ENCODE measurements around the gene PLCH2.
A peak's percentile ranks its signal among the peaks of the same experiment; 100 is the strongest.

Gene PLCH2

DNA sequence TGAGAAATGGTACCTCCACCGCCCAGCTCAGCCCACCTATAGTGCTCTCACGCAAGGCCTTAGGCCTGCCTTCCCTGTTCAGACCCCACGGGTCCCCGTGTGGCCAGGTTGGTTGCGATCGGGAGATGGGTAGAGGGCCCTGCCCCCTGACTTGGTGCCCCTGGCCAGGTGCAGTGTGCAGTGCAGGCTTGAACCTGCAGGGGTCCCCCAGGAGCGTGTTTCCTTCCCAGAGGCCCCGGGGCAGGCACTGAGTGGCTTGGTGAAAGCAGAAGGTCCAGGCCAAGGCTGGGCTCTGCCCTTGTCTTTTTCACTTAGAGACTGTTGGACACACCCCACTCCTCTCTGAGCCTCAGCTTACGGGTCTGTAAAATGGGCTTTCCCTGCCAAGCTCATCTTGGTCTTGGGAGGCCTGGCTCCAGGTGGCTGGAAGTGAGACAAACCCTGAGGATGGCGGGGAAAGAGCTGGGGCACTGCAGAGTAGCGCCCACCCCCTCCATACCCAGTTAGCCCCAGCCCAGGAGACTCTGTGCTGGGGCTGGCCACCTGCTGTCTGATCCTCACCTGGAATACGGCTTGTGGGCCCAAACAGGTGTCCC is 63.3 kb downstream of the PLCH2 start:
- Histone ChIP-seq H3K4me3 (ENCODE audit: low read depth, low read length) (no peak overlapping the region), H3K9ac (ENCODE audit: low read depth, low read length) (no peak overlapping the region), H3K36me3 (ENCODE audit: control insufficient read depth, insufficient read depth, low read length) (no peaks in the 10 kb centered on the region), H3K27me3 (ENCODE audit: control insufficient read depth, insufficient read depth, low read length) (peaks cover 28% of the 10 kb centered on the region), H3K9me3 (ENCODE audit: control insufficient read depth, insufficient read depth, low read length) (no peaks in the 10 kb centered on the region), H3K4me1 (ENCODE audit: control insufficient read depth, insufficient read depth, low read length) (peaks cover 6% of the 10 kb centered on the region)

DNA sequence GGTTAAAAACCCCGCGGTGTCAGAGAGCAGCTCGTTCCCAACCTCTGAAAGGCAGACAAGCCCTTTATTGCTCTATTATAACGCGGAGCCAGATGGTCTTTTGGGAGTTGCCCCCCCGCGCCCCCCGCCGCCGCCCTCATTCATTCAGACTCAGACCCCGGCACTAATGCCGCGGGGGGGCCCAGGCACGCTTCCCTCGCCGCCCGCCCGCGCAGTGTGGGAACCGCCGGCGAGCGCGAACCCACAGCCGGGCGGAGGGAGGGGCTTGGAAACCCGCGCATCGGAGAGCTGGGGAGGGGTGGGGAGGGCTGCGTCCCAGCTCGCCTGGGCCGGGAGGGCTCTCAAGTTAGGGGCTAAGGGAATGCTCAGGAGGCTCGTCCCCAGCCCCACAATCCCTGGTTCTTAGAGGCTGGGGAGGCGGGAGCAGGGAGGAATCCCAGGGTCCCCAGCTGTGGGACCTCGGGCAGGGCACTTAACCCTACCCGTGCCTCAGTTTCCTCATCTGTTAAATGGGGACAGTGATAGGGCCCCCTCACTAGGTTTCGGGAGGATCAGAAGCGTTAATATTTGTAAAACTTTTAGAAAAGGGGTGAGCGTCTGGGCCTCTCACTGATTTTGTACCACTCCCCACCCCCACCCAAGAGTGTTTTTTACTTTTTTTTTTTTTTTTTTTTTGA is 64.9 kb downstream of the PLCH2 start:
- Histone ChIP-seq H3K36me3 (ENCODE audit: control insufficient read depth, insufficient read depth, low read length) (no peaks in the 10 kb centered on the region), H3K9ac (ENCODE audit: low read depth, low read length) (no peak overlapping the region), H3K4me3 (ENCODE audit: low read depth, low read length) (peak overlapping the region; percentile 22), H3K4me1 (ENCODE audit: control insufficient read depth, insufficient read depth, low read length) (peaks cover 4% of the 10 kb centered on the region), H3K9me3 (ENCODE audit: control insufficient read depth, insufficient read depth, low read length) (no peaks in the 10 kb centered on the region), H3K27me3 (ENCODE audit: control insufficient read depth, insufficient read depth, low read length) (peaks cover 22% of the 10 kb centered on the region)

GRCh38 chr1:2541619-2542245 is 65.6 kb downstream of the PLCH2 start:
- no peak overlapping the region for H3K9ac ChIP-seq (ENCODE audit: low read depth, low read length)

DNA sequence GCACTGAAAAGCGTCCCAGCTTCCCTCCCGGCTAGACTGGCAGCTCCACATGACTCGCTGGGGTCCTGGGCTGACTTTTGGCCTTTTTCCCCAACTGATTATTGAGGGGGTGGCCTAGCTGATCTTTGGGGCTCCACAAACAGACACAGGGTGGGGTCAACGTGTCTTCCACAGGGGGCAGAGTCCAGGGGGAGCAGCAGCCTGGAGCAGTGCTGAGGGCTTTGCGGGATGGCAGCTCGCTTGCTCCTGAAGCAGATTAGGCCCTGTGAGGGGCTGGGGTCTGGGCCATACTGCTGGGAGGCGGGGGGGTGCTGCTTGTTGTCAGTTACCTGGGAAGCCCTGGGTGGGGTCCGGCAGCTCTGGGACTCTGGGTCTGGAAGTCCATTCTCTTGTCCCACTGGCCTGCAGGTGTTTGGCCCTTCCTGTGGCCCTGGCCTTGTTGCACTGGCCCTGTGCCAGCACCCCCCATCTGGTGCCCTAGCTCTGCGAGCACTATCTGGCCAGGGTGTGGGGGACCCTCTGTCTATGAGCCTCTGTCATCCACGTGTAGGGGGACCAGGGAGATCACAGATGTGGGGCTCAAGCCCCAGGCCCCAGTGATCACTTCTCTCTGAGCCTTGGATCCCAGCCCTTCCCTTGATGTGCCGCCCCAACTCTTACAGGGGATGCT is 66.3 kb downstream of the PLCH2 start:
- H3K9ac ChIP-seq (ENCODE audit: low read depth, low read length), result no peak overlapping the region
- peaks cover 4% of the 10 kb centered on the region for H3K4me1 ChIP-seq (ENCODE audit: control insufficient read depth, insufficient read depth, low read length)

More at GRCh38 chr1:2541619-2542245, 65.6 kb downstream of the PLCH2 start:
- Histone ChIP-seq H3K36me3 (ENCODE audit: control insufficient read depth, insufficient read depth, low read length) (no peaks in the 10 kb centered on the region), H3K4me1 (ENCODE audit: control insufficient read depth, insufficient read depth, low read length) (peaks cover 4% of the 10 kb centered on the region), H3K4me3 (ENCODE audit: low read depth, low read length) (no peak overlapping the region), H3K9me3 (ENCODE audit: control insufficient read depth, insufficient read depth, low read length) (no peaks in the 10 kb centered on the region), H3K27me3 (ENCODE audit: control insufficient read depth, insufficient read depth, low read length) (peaks cover 18% of the 10 kb centered on the region)

DNA sequence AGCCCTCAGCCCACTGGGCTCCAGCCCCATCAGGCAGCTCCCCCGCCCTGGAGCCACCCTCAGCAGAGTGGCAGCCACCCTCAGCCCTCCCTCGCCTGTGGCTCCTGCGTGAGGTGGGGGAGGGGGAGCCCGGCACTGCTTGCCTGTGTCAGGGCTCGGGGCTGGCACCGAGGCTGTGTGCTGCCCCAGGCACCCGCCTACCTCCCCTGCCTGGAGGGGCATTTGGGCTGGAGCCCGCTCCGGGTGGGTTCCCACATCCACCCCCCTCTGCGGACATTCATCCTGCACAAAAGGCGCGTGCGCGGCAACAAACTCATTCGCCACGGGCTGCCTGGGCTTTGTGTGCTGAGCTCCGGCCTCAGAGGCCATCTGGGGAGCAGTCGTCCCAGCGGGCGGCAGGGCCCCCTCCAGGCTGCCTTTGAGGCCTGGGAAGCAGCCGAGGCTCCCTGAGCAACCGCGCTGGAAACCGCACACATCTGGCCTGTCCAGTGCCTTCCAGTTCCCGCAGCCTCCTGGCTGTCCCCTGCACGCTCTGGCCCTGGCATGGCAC is 67.5 kb downstream of the PLCH2 start:
- Histone ChIP-seq H3K4me1 (ENCODE audit: control insufficient read depth, insufficient read depth, low read length) (peaks cover 4% of the 10 kb centered on the region), H3K9ac (ENCODE audit: low read depth, low read length) (no peak overlapping the region), H3K9me3 (ENCODE audit: control insufficient read depth, insufficient read depth, low read length) (no peaks in the 10 kb centered on the region), H3K4me3 (ENCODE audit: low read depth, low read length) (no peak overlapping the region), H3K27me3 (ENCODE audit: control insufficient read depth, insufficient read depth, low read length) (peaks cover 8% of the 10 kb centered on the region), H3K36me3 (ENCODE audit: control insufficient read depth, insufficient read depth, low read length) (no peaks in the 10 kb centered on the region)

More for the DNA sequence above, 66.3 kb downstream of the PLCH2 start:
- H3K27me3 ChIP-seq (ENCODE audit: control insufficient read depth, insufficient read depth, low read length), result peaks cover 14% of the 10 kb centered on the region
- H3K9me3 ChIP-seq (ENCODE audit: control insufficient read depth, insufficient read depth, low read length), result no peaks in the 10 kb centered on the region
- no peak overlapping the region for H3K4me3 ChIP-seq (ENCODE audit: low read depth, low read length)
- no peaks in the 10 kb centered on the region for H3K36me3 ChIP-seq (ENCODE audit: control insufficient read depth, insufficient read depth, low read length)

DNA sequence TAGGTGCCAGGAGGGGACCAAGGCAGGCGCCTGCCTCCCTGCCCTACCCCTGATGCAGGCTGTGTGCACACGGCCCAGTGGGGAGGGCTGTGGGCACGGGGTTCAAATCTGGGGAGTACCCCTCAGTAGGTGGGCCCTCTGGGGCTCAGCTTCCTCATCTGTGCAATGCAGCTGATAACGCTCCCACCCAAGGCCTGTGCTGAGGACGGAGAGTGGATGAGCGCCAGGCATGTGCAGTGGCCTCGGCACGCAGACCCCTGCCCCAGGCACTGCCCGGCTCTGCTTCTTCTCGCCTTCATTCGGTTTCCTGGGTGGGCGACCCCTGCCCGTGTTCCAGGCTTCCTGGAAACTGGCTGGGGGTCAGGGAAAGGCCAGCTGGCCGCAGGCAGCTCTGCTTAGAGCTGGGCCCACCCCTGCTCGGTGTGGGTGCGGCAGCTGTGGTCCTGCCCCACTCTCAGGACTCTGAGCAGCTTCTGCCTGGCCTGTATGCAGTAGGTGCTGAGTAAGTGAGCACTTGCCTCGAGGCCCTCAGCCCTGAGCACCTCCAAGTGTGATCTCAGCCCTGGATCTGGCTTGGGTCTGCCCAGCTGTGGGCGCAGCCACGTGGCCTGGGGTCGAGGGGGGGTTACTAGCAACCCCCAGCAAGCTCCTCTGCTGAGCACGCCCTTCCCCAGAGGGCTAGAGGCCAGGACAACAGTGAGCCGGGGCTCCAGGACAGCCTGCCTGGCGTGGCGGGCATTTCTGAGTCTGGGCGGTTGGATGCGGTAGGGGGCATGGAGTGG is 68.2 kb downstream of the PLCH2 start:
- H3K4me3 ChIP-seq (ENCODE audit: low read depth, low read length), result no peak overlapping the region
- peaks cover 4% of the 10 kb centered on the region for H3K4me1 ChIP-seq (ENCODE audit: control insufficient read depth, insufficient read depth, low read length)
- H3K36me3 ChIP-seq (ENCODE audit: control insufficient read depth, insufficient read depth, low read length), result no peaks in the 10 kb centered on the region
- H3K9ac ChIP-seq (ENCODE audit: low read depth, low read length), result peak overlapping the region; percentile 24
- peaks cover 5% of the 10 kb centered on the region for H3K27me3 ChIP-seq (ENCODE audit: control insufficient read depth, insufficient read depth, low read length)
- no peaks in the 10 kb centered on the region for H3K9me3 ChIP-seq (ENCODE audit: control insufficient read depth, insufficient read depth, low read length)

DNA sequence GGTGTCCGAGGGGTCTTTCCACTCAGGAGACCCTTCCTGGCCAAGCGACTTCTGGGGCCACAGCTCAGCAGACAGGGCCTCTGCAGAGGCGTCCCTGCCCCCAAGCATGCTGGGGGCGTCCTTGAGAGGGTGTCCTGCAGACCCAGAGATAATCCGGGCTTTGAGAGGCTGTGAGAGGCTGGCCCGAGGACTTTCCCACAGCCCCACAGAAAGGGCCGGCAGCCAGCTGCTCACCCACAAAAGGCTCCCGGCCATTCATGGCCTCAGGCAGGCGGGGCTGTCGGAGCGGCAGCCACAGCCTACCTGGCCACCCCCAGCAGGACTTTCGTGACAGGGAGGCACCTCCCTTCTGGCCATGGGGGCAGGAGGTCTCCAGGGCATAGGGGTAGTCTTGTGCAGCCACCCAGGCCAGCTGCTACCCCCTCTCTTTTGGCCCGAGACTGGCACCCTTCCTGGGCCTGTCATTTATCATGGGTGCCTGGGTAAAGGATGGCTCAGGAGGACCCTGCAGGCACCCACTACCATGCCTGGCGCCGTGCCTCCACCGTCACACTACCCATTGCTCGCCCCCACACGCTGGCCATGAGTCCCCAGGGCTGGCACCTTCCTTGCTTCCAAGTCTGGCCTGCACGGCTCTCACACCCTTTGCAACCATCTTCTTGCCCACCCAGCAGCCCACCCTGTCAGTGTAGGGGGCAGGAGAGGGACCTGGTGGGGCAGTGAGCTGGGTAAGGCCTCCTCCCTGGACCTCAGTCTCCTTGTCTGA is 69.0 kb downstream of the PLCH2 start:
- Histone ChIP-seq H3K4me1 (ENCODE audit: control insufficient read depth, insufficient read depth, low read length) (peaks cover 4% of the 10 kb centered on the region), H3K4me3 (ENCODE audit: low read depth, low read length) (no peak overlapping the region), H3K27me3 (ENCODE audit: control insufficient read depth, insufficient read depth, low read length) (peaks cover 5% of the 10 kb centered on the region), H3K9ac (ENCODE audit: low read depth, low read length) (no peak overlapping the region), H3K9me3 (ENCODE audit: control insufficient read depth, insufficient read depth, low read length) (no peaks in the 10 kb centered on the region), H3K36me3 (ENCODE audit: control insufficient read depth, insufficient read depth, low read length) (no peaks in the 10 kb centered on the region)

GRCh38 chr1:2545754-2546514 is 69.8 kb downstream of the PLCH2 start:
- Histone ChIP-seq H3K9ac (ENCODE audit: low read depth, low read length) (peak overlapping the region; percentile 54), H3K36me3 (ENCODE audit: control insufficient read depth, insufficient read depth, low read length) (no peaks in the 10 kb centered on the region), H3K9me3 (ENCODE audit: control insufficient read depth, insufficient read depth, low read length) (no peaks in the 10 kb centered on the region), H3K4me3 (ENCODE audit: low read depth, low read length) (peak overlapping the region; percentile 67), H3K27me3 (ENCODE audit: control insufficient read depth, insufficient read depth, low read length) (peaks cover 5% of the 10 kb centered on the region), H3K4me1 (ENCODE audit: control insufficient read depth, insufficient read depth, low read length) (peaks cover 4% of the 10 kb centered on the region)

GRCh38 chr1:2546515-2547209 is 70.6 kb downstream of the PLCH2 start:
- Histone ChIP-seq H3K27me3 (ENCODE audit: control insufficient read depth, insufficient read depth, low read length) (peaks cover 3% of the 10 kb centered on the region), H3K4me3 (ENCODE audit: low read depth, low read length) (peak overlapping the region; percentile 67), H3K36me3 (ENCODE audit: control insufficient read depth, insufficient read depth, low read length) (no peaks in the 10 kb centered on the region), H3K9ac (ENCODE audit: low read depth, low read length) (peak overlapping the region; percentile 54), H3K4me1 (ENCODE audit: control insufficient read depth, insufficient read depth, low read length) (peaks cover 4% of the 10 kb centered on the region), H3K9me3 (ENCODE audit: control insufficient read depth, insufficient read depth, low read length) (no peaks in the 10 kb centered on the region)

Measured in iPS-15b (cell line).